ENCODE measurements around the gene ELL. TPM values are rescaled to one million over a fixed set of nuclear protein-coding genes. Genes with fewer than 3 reads are reported as not detected.

ELL gene
- total and polyA plus RNA-seq, 5 donors = 9.3 to 19.0 (median 13.6) TPM

DNA sequence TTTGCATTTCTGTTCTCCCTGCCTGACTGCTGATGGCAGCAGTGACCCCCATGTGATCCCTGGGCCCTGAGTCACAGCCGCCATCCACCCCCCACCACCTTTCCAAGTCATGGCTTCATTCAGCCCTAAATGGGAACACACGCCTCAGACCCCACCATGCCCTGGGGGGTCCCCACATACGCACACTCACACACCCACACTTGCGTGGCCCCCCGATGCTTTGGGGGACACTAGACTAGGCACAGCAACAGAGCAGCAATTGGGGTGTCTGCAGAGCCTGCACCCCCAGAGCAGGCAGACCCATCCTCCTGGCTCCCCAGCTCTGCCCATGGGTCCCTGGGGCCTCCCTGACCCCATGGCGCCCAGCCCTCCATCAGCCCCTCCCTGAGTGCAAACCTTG lies 78.5 kb downstream of the ELL start:
- intact Hi-C loops (cut with DNase I) = loop anchor here in 2 of 4 donors (10.0 kb wide), 2 partner anchors 411 to 421 kb away; no protein-coding TSS in a partner anchor
- Histone ChIP-seq H3K9me3 (ENCODE audit: control insufficient read depth, low read length) (no peaks in the 10 kb centered on the region), H3K27me3 (ENCODE audit: control insufficient read depth, insufficient read depth) (no peaks in the 10 kb centered on the region), H3K4me3 (ENCODE audit: low read length) (no peak overlapping the region), H3K4me1 (ENCODE audit: control insufficient read depth, insufficient read depth, low read length) (peaks cover 3% of the 10 kb centered on the region), H3K27ac (ENCODE audit: low read length) (no peak overlapping the region)
- WGBS = 90% methylated on average over 6 of the region's 6 CpGs
- no peak for DNase-seq
- no peak for ATAC-seq

DNA sequence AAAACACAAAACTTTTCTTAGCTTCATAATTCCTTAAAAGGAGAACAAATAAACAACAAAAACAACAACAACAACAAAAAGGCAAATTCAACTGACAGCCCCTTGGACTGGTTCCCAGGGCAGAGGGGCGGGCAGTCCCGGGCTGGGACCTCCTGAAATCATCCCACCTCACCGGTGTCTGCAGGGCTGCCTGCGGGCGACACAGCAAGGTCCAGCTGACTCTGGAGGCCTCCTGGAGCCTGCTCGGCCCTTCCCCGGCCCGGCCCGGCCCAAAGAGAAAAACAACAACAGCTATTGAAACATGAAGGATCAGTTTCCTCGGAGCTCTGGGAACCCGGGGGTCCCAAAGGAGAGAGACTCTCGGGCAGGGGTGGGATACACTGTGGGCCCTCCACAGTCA lies 78.9 kb downstream of the ELL start:
- Histone ChIP-seq H3K4me3 (ENCODE audit: low read length) (no peak overlapping the region), H3K4me1 (ENCODE audit: control insufficient read depth, insufficient read depth, low read length) (peaks cover 6% of the 10 kb centered on the region), H3K27me3 (ENCODE audit: control insufficient read depth, insufficient read depth) (no peaks in the 10 kb centered on the region), H3K27ac (ENCODE audit: low read length) (no peak overlapping the region), H3K9me3 (ENCODE audit: control insufficient read depth, low read length) (no peaks in the 10 kb centered on the region)
- no peak for DNase-seq
- ATAC-seq = no peak
- intact Hi-C loops (cut with DNase I) = loop anchor here in 2 of 4 donors (10.0 kb wide), 2 partner anchors 412 to 422 kb away; no protein-coding TSS in a partner anchor
- WGBS = 76% methylated on average over 12 of the region's 12 CpGs

GRCh38 chr19:18441804-18442788 lies 79.8 kb downstream of the ELL start:
- no peaks in the 10 kb centered on the region for H3K27me3 ChIP-seq (ENCODE audit: control insufficient read depth, insufficient read depth)
- intact Hi-C loops (cut with DNase I) = loop anchor here in 2 of 4 donors (10.0 kb wide), 2 partner anchors 413 to 423 kb away; no protein-coding TSS in a partner anchor
- no peak for DNase-seq
- ATAC-seq = no peak
- H3K4me3 ChIP-seq (ENCODE audit: low read length) = no peak overlapping the region
- 86% methylated on average over 5 of the region's 5 CpGs for WGBS
- H3K4me1 ChIP-seq (ENCODE audit: control insufficient read depth, insufficient read depth, low read length) = peaks cover 6% of the 10 kb centered on the region
- H3K27ac ChIP-seq (ENCODE audit: low read length) = no peak overlapping the region
- no peaks in the 10 kb centered on the region for H3K9me3 ChIP-seq (ENCODE audit: control insufficient read depth, low read length)

GRCh38 chr19:18440936-18441803 lies 80.7 kb downstream of the ELL start:
- H3K9me3 ChIP-seq (ENCODE audit: control insufficient read depth, low read length) = no peaks in the 10 kb centered on the region
- H3K27ac ChIP-seq (ENCODE audit: low read length) = no peak overlapping the region
- WGBS = 82% methylated on average over 23 of the region's 23 CpGs
- no peaks in the 10 kb centered on the region for H3K27me3 ChIP-seq (ENCODE audit: control insufficient read depth, insufficient read depth)
- intact Hi-C loops (cut with DNase I) = loop anchor here in 2 of 4 donors (10.0 kb wide), 2 partner anchors 414 to 424 kb away; no protein-coding TSS in a partner anchor
- H3K4me1 ChIP-seq (ENCODE audit: control insufficient read depth, insufficient read depth, low read length) = peaks cover 6% of the 10 kb centered on the region
- ATAC-seq (no peak), DNase-seq (peak in 1 of 3 donors; percentile 47)
- no peak overlapping the region for H3K4me3 ChIP-seq (ENCODE audit: low read length)

GRCh38 chr19:18440415-18440877 lies 81.4 kb downstream of the ELL start:
- Histone ChIP-seq H3K9me3 (ENCODE audit: control insufficient read depth, low read length) (no peaks in the 10 kb centered on the region), H3K4me3 (ENCODE audit: low read length) (no peak overlapping the region), H3K4me1 (ENCODE audit: control insufficient read depth, insufficient read depth, low read length) (peaks cover 6% of the 10 kb centered on the region), H3K27ac (ENCODE audit: low read length) (no peak overlapping the region), H3K27me3 (ENCODE audit: control insufficient read depth, insufficient read depth) (no peaks in the 10 kb centered on the region)
- 52% methylated on average over 11 of the region's 11 CpGs for WGBS
- DNase-seq (peak in 1 of 3 donors; percentile 67), ATAC-seq (no peak)
- intact Hi-C loops (cut with DNase I) = loop anchor here in 2 of 4 donors (10.0 kb wide), 2 partner anchors 414 to 424 kb away; no protein-coding TSS in a partner anchor

GRCh38 chr19:18439910-18440237 lies 82.0 kb downstream of the ELL start:
- ATAC-seq = no peak
- intact Hi-C loops (cut with DNase I) = loop anchor here in 2 of 4 donors (10.0 kb wide), 2 partner anchors 415 to 425 kb away; no protein-coding TSS in a partner anchor
- WGBS = 89% methylated on average over 9 of the region's 9 CpGs
- DNase-seq = no peak
- no peak overlapping the region for H3K27ac ChIP-seq (ENCODE audit: low read length)
- no peaks in the 10 kb centered on the region for H3K27me3 ChIP-seq (ENCODE audit: control insufficient read depth, insufficient read depth)
- no peaks in the 10 kb centered on the region for H3K9me3 ChIP-seq (ENCODE audit: control insufficient read depth, low read length)
- no peak overlapping the region for H3K4me3 ChIP-seq (ENCODE audit: low read length)
- peaks cover 6% of the 10 kb centered on the region for H3K4me1 ChIP-seq (ENCODE audit: control insufficient read depth, insufficient read depth, low read length)

- 68% methylated on average over 13 of the region's 13 CpGs for WGBS
- intact Hi-C loops (cut with DNase I) = no loop called here
- no peaks in the 10 kb centered on the region for H3K27me3 ChIP-seq (ENCODE audit: control insufficient read depth, insufficient read depth)
- H3K9me3 ChIP-seq (ENCODE audit: control insufficient read depth, low read length) = no peaks in the 10 kb centered on the region
- peaks cover 6% of the 10 kb centered on the region for H3K4me1 ChIP-seq (ENCODE audit: control insufficient read depth, insufficient read depth, low read length)
- DNase-seq (peak in 1 of 3 donors; percentile 64), ATAC-seq (no peak)
- H3K27ac ChIP-seq (ENCODE audit: low read length) = peak overlapping the region; percentile 19
- no peak overlapping the region for H3K4me3 ChIP-seq (ENCODE audit: low read length)
These were observed 82.6 kb downstream of the ELL start for GRCh38 chr19:18439025-18439909.

- H3K27ac ChIP-seq (ENCODE audit: low read length) = peak overlapping the region; percentile 19
- intact Hi-C loops (cut with DNase I) = no loop called here
- ATAC-seq = peak; percentile 29 to 56
- no peaks in the 10 kb centered on the region for H3K9me3 ChIP-seq (ENCODE audit: control insufficient read depth, low read length)
- peak overlapping the region; percentile 58 for H3K4me3 ChIP-seq (ENCODE audit: low read length)
- no peaks in the 10 kb centered on the region for H3K27me3 ChIP-seq (ENCODE audit: control insufficient read depth, insufficient read depth)
- 12% methylated on average over 24 of the region's 24 CpGs for WGBS
- H3K4me1 ChIP-seq (ENCODE audit: control insufficient read depth, insufficient read depth, low read length) = peaks cover 6% of the 10 kb centered on the region
- DNase-seq = peak; percentile 79 to 93 (median 89)
These were observed 83.4 kb downstream of the ELL start for GRCh38 chr19:18438331-18439024.

DNA sequence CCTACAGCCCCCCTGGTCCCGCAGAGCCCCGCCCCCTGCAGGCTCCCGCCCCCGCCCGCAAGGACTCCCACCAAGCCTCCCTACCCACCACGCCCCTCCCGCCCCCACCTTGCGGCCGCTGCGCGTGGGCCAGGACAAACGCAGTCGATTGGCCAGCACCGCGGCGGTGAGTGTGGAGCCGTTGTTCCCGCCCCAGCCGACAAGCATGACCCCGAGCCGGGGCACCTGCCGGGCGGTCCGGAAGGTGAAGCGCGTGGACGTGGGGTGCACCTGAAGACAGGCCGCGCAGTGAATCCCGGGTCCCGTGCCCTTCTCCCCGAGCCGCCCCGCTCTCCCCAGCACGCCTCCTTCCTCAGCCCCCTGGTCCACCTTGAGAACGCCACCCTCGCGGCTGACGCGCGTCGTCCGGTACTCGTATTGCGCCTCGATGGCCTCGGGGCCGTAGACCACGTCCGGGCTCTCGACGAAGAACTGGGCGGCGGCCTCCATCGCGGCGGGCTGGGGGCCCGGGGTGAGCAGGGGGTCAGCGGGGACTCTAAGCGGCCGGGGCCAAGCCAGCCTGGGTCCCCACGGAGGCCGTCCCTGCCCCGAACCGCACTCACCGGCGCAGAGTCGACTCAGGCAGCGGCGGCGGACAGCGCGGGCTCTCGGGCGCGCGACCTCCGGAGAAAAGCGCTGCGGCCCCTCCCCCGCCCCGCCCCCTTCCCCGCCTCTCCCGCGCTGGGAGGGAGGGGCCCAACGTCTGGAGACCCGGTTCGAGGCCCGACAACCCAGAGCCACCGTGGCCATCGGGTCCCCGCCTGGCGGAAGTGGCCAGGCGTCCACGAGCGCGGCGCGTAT lies 84.2 kb downstream of the ELL start, which contains the start of gene ISYNA1:
TSS of gene ISYNA1 (minus strand) at position 643 of the 840 bp plus-strand sequence. CDS start at position 489, 154 bp downstream.
- DNase-seq = peak in 2 of 3 donors; percentile 87 to 89
- intact Hi-C loops (cut with DNase I) = no loop called here
- H3K4me1 ChIP-seq (ENCODE audit: control insufficient read depth, insufficient read depth, low read length) = peaks cover 6% of the 10 kb centered on the region

More for the DNA sequence above, 84.2 kb downstream of the ELL start, which contains the start of gene ISYNA1:
- under 1% methylated on average over 99 of the region's 99 CpGs for WGBS
- ATAC-seq = peak; percentile 47 to 53
- Histone ChIP-seq H3K27ac (ENCODE audit: low read length) (peak within 1 kb of the TSS; percentile 19), H3K4me3 (ENCODE audit: low read length) (peak within 1 kb of the TSS; percentile 58), H3K9me3 (ENCODE audit: control insufficient read depth, low read length) (no peaks in the 10 kb centered on the region), H3K27me3 (ENCODE audit: control insufficient read depth, insufficient read depth) (no peaks in the 10 kb centered on the region)
